GM06990 (cell line): ENCODE measurements around the gene KCND3.
"Not testable (repeated sequence)": the region's sequence is repeated elsewhere in the genome, so short reads cannot be mapped to it uniquely, and the experiment has no call there.

Experiments used
- DNase-seq: peaks from one replicate; pipeline ENCODE4 v3.0.0-alpha.2; 2011; ENCODE audit not compliant: insufficient read length; ENCODE audit errors: extremely low read depth
- H3K27me3 ChIP-seq: replicated peaks from 2 replicates; pipeline ENCODE4 v1.6.0; 2011; ENCODE audit warnings: low read length; ENCODE audit not compliant: control insufficient read depth, insufficient read depth
- H3K36me3 ChIP-seq: 2 replicates; pipeline ENCODE4 v1.5.1; 2011; ENCODE audit warnings: low read length; ENCODE audit not compliant: control insufficient read depth, insufficient read depth
- H3K4me3 ChIP-seq: replicated peaks from 2 replicates; pipeline ENCODE4 v1.5.1; 2011; ENCODE audit warnings: low read depth, mild to moderate bottlenecking, control low read depth, low read length
- CTCF ChIP-seq: IDR thresholded peaks from 2 replicates; pipeline ENCODE4 v1.5.1; 2011; ENCODE audit warnings: low read length, control low read depth, mild to moderate bottlenecking, inconsistent platforms; ENCODE audit not compliant: insufficient read depth, poor library complexity, severe bottlenecking

The KCND3 gene

GRCh38 chr1:111743679-111744101, 245.8 kb downstream of the KCND3 start:
- Histone ChIP-seq H3K36me3 (no peaks in the 10 kb centered on the region), H3K27me3 (no peaks in the 10 kb centered on the region; the same call in 1 of the 2 replicates), H3K4me3 (no peak overlapping the region)
- no peak for DNase-seq
- no peak for TF ChIP-seq CTCF

GRCh38 chr1:111742938-111743549, 246.4 kb downstream of the KCND3 start:
- Histone ChIP-seq H3K36me3 (no peaks in the 10 kb centered on the region), H3K4me3 (no peak overlapping the region), H3K27me3 (no peaks in the 10 kb centered on the region; the same call in 1 of the 2 replicates)
- no peak for DNase-seq
- TF ChIP-seq CTCF = no peak

- H3K4me3 ChIP-seq, DNase-seq, H3K27me3 ChIP-seq, H3K36me3 ChIP-seq: not testable (repeated sequence)
Observed at GRCh38 chr1:111742292-111742691, 247.2 kb downstream of the KCND3 start.

DNA sequence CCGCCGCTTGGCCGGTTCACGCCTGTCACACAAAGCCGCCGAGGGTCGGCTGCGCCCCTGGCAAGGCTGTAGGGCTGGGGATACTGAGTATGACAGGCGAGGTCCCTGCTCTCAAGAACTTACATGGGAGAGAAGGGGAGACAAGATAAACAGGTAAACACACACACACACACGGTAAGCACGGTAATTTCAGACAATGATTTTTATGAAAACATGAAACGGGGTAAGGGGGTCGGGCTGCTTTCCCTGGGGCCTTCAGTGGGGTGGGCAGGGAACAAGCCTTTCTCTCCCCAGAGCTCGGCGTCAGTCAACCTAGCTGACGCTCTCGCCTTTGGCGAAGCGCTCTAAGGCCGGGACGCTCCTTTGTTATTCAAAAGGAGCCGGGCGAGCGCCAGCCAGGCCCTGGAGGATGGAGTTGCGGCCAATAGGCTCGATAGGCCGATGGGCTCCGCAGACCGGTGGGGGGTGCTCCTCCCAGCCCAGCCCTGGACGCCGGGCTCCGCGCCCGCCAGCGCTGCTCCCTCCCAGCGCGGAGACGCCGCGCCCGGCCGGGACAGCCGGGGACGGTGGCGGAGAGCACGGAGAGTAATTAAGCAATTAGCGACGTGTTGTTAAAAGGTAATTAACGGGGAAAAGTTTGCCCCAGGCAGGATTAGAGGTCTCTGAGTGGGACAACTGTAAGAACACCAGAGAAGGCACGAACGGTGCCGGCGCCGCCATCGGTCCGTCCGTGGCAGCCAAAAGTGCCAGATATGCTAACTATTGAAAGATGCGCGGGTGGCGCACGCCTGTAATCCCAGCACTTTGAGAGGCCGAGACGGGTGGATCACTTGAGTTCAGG, 249.3 kb downstream of the KCND3 start:
- TF ChIP-seq CTCF = peak; percentile 12
- DNase-seq = peak; percentile 52
- no peaks in the 10 kb centered on the region; the same call in 1 of the 2 replicates for H3K27me3 ChIP-seq
- no peaks in the 10 kb centered on the region; the same call in 1 of the 2 replicates for H3K36me3 ChIP-seq
- H3K4me3 ChIP-seq = peak overlapping the region; percentile 74

DNA sequence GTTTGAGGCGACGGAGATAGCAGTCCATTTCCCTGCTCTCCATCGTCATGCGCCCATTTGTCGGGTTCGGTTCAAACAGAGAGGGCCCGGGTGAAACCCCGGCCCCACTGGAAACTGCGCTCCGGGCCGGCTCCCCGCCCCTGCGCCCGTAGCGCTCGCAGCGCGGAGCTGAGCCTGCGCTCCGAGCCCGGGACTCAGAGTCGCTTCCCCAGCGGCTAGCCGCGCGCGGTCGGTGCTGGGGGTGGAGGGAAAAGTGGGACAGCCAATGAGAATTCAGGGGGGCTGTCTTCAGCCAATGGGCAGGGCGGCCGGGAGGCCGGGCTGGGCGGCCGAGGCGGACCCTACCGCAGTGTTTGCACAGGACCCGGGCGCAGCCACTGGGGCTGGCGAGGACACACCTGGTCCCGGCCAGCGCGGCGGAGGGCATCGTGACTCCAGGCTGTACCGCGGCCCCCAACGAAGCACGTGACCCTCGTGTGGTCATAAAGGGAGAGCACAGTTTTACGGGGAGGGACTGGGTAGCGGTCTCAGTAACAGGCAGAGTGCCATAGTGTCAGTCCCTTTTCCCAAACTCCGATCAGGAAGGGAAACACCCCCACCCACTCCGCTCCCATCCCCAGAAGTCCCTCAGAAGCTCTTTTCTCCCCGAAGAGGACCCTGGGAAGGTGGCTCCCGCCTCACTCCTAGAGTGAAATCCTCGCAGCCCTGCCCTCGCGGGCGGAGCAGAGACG, 250.1 kb downstream of the KCND3 start, which contains the start of gene INKA2:
Gene INKA2 (minus strand): TSS at position 202 of the 731 bp plus-strand sequence. CDS start 153 bp downstream, at position 49.
- Histone ChIP-seq H3K4me3 (peak within 1 kb of the TSS; percentile 74), H3K27me3 (no peaks in the 10 kb centered on the region; the same call in 1 of the 2 replicates), H3K36me3 (no peaks in the 10 kb centered on the region; the same call in 1 of the 2 replicates)
- DNase-seq = peak; percentile 91
- no peak for TF ChIP-seq CTCF
